Thyroid gland (tissue), 4 donors: ENCODE data around the gene TUBG1. TPM values are rescaled to one million over a fixed set of nuclear protein-coding genes. Genes with fewer than 3 reads are reported as not detected.
"Not testable (repeated sequence)": the region's sequence is repeated elsewhere in the genome, so short reads cannot be mapped to it uniquely, and the experiment has no call there.

Experiments
- DNase-seq, 2 donors: peaks; one replicate each; pipeline ENCODE4 v3.0.0-alpha.2; 2019
- H3K27ac ChIP-seq, 3 donors: fragments of 200-600 bp; sonication (generic); 1 replicate in 2 of 3; 2 replicates in 1 of 3; pipeline ENCODE4 v1.5.1; 2016 to 2019; ENCODE audit warnings: mild to moderate bottlenecking in 1 of 3, moderate library complexity in 1 of 3
- H3K27me3 ChIP-seq: fragments of 200-600 bp; sonication (generic); one replicate; pipeline ENCODE4 v1.5.1; 2019
- H3K36me3 ChIP-seq, 2 donors: fragments of 200-600 bp; sonication (generic); one replicate each; pipeline ENCODE4 v1.5.1; 2016 to 2019
- H3K4me1 ChIP-seq, 2 donors: fragments of 200-600 bp; sonication (generic); one replicate each; pipeline ENCODE4 v1.5.1; 2017 to 2019
- H3K4me3 ChIP-seq, 3 donors: fragments of 200-600 bp; sonication (generic); replicated peaks in 1 of 3; 1 replicate in 2 of 3; 2 replicates in 1 of 3; pipeline ENCODE4 v1.5.1; 2016; ENCODE audit warnings: mild to moderate bottlenecking in 1 of 3
- H3K9me3 ChIP-seq: fragments of 200-600 bp; sonication (generic); one replicate; pipeline ENCODE4 v1.5.1; 2017
- POLR2A ChIP-seq, 2 donors: fragments of 450-650 bp; IDR thresholded peaks; one replicate each; pipeline ENCODE4 v1.6.1; 2017; ENCODE audit warnings: antibody characterized with exemption in 2 of 2, mild to moderate bottlenecking in 2 of 2, moderate library complexity in 1 of 2
- WGBS, 2 donors: methylation state at CpG; one replicate each; pipeline ENCODE4 v1.1.5; 2017; 5-methylcytosine and 5-hydroxymethylcytosine counted together
- intact Hi-C: fragments of 100-400 bp; cut with DNase I; formaldehyde crosslinking; loops from one replicate; pipeline ENCODE4 v1.15.1; 2023
- total RNA-seq, 4 donors: library from RNA; depleted of rRNA; stranded (reverse); fragments of >200 nt; gene quantifications; one replicate each; pipeline ENCODE4 v1.2.3, GENCODE V29; 2016
- TF ChIP-seq, protein P1 (sequence below), 6 experiments: fragments of 200-600 bp in 3 of 6; fragments of 450-650 bp in 3 of 6; sonication (generic) in 3 of 6; IDR thresholded peaks; one replicate each; pipeline ENCODE4 v1.5.1; 2016 to 2019; ENCODE audit warnings: antibody characterized with exemption in 6 of 6, mild to moderate bottlenecking in 2 of 6, inconsistent platforms in 1 of 6, moderate library complexity in 1 of 6

The TUBG1 gene
- total RNA-seq, 4 donors from 2014 or later: 17.1 to 45.6 (median 31.7) TPM

GRCh38 chr17:42623271-42623670, 13.8 kb downstream of the TUBG1 start:
- DNase-seq: no peak
- intact Hi-C loops: no loop called here
- no peaks in the 10 kb centered on the region for H3K36me3 ChIP-seq
- H3K4me1 ChIP-seq: peaks cover 2 to 5% of the 10 kb centered on the region in 2 donors
- no peak overlapping the region for H3K4me3 ChIP-seq
- TF ChIP-seq, protein P1, sequence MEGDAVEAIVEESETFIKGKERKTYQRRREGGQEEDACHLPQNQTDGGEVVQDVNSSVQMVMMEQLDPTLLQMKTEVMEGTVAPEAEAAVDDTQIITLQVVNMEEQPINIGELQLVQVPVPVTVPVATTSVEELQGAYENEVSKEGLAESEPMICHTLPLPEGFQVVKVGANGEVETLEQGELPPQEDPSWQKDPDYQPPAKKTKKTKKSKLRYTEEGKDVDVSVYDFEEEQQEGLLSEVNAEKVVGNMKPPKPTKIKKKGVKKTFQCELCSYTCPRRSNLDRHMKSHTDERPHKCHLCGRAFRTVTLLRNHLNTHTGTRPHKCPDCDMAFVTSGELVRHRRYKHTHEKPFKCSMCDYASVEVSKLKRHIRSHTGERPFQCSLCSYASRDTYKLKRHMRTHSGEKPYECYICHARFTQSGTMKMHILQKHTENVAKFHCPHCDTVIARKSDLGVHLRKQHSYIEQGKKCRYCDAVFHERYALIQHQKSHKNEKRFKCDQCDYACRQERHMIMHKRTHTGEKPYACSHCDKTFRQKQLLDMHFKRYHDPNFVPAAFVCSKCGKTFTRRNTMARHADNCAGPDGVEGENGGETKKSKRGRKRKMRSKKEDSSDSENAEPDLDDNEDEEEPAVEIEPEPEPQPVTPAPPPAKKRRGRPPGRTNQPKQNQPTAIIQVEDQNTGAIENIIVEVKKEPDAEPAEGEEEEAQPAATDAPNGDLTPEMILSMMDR (IDR thresholded peaks at IDR 0.05): no peak
- no peak for TF ChIP-seq POLR2A (IDR thresholded peaks at IDR 0.05)
- no peaks in the 10 kb centered on the region for H3K9me3 ChIP-seq
- 95% methylated on average over 2 of the region's 2 CpGs for WGBS, 2 donors
- H3K27me3 ChIP-seq: no peaks in the 10 kb centered on the region
- H3K27ac ChIP-seq: no peak overlapping the region

DNA sequence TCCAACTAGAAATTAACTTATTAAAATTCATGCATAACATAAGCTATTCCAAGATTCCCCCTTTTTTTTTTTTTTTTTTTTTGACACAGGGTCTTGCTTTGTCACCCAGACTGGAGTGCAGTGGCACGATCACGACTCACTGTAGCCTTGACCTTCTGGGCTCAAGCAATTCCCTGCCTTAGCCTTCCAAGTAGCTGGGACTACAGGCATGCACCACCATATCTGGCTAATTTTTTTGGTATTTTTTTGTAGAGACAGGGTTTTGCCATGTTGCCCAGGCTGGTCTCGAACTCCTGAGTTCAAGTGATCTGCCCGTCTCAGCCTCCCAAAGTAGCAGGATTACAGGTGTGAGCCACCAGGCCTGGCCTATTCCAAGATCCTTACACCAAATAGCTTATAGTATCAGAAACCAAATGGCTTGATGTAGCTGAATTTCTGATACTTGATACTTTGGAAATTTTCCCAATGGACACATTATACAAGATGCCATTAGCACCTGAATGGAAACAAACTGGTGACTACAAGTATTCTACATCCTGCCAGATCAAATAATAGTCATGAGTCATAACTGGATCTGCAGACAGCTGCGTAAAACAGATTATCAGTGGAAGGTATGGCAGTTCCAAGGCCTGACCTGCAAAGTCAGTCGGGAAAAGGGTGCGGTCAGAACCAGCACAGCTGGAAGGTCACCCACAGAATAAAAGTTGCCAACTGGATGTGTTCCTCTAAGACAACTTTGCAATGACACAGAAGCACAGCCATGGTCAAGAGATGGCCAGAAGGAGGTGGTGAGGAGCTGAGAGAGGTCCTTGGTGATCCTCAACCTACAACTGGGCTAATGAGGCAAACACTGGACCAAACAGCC, 14.5 kb downstream of the TUBG1 start:
- 90 to 93% methylated on average over 7 of the region's 7 CpGs for WGBS, 2 donors
- intact Hi-C loops: no loop called here

GRCh38 chr17:42627032-42627764, 17.7 kb downstream of the TUBG1 start:
- intact Hi-C loops, H3K27ac ChIP-seq: not testable (repeated sequence)
- WGBS, 2 donors: 86 to 90% methylated on average over 4 to 6 of the region's 6 CpGs

More for the DNA sequence above, 14.5 kb downstream of the TUBG1 start:
- Histone ChIP-seq H3K27ac (no peak overlapping the region), H3K9me3 (no peaks in the 10 kb centered on the region), H3K36me3 (no peaks in the 10 kb centered on the region), H3K4me1 (no peaks in the 10 kb centered on the region), H3K27me3 (no peaks in the 10 kb centered on the region), H3K4me3 (no peak overlapping the region)
- no peak for TF ChIP-seq POLR2A (IDR thresholded peaks at IDR 0.05)
- TF ChIP-seq, protein P1 (IDR thresholded peaks at IDR 0.05): no peak
- DNase-seq: no peak

DNA sequence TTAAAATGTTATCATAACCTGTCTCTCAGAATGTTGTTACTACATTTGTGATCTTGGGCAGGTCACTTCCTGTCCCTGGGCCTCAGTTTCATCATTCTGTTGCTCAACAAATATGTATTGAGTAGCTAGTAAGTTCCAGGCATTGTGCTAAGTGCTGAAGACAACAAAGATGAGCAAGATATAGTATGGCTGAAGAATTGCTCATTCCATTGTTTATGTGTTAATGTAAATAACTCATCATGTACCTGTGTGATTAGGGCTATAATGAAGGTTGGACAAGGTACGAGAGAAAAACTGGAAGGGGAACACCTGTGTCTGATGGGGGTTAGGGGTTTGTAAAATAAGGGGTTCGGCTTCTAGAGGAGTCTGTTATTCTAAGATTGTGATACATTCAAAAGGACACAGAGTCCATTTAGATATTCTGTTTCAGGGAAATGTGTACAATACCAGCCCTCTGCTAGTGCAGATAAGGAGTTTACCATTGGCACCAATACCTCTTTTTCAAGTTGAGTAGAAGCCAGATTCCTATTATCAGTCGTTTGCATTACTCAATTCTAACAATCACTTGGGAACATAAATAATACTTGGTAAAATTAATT, 20.0 kb downstream of the TUBG1 start:
- Histone ChIP-seq H3K4me1 (no peaks in the 10 kb centered on the region), H3K36me3 (no peaks in the 10 kb centered on the region), H3K4me3 (no peak overlapping the region), H3K27me3 (no peaks in the 10 kb centered on the region), H3K9me3 (no peaks in the 10 kb centered on the region), H3K27ac (no peak overlapping the region)
- 76 to 82% methylated on average over 3 of the region's 3 CpGs for WGBS, 2 donors
- no peak for DNase-seq
- intact Hi-C loops: no loop called here
- no peak for TF ChIP-seq POLR2A (IDR thresholded peaks at IDR 0.05)
- TF ChIP-seq, protein P1 (IDR thresholded peaks at IDR 0.05): no peak

More at GRCh38 chr17:42627032-42627764, 17.7 kb downstream of the TUBG1 start:
- not testable (repeated sequence) for DNase-seq, H3K4me1 ChIP-seq, H3K36me3 ChIP-seq, H3K27me3 ChIP-seq, H3K9me3 ChIP-seq, H3K4me3 ChIP-seq

DNA sequence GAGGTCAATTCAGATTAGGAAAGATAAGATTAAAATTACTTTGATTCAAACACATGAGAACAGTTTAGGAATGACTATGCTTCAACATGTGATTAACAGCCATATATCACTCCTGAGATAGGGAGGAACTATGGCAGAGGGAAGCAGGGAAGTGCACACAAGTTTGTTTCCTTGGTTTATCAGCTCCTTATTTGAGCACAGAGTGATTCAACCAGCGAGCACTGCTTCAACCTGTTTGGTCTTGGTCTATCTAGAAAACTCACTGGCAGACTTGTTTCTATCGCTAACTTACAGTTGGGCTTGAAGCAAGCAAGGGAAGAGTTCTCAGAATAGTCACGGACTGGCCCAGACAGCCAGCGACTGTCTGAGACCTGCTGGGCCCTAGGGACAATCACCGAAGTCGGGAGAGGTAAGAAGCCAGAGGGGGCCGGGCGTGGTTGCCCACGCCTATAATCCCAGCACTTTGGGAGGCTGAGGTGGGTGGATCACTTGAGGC, 23.5 kb downstream of the TUBG1 start:
- DNase-seq: no peak
- no peak overlapping the region for H3K27ac ChIP-seq
- TF ChIP-seq, protein P1 (IDR thresholded peaks at IDR 0.05): no peak
- TF ChIP-seq POLR2A (IDR thresholded peaks at IDR 0.05): no peak
- no peak overlapping the region for H3K4me3 ChIP-seq
- H3K36me3 ChIP-seq: no peaks in the 10 kb centered on the region
- intact Hi-C loops: no loop called here
- H3K4me1 ChIP-seq: no peaks in the 10 kb centered on the region
- no peaks in the 10 kb centered on the region for H3K9me3 ChIP-seq
- WGBS, 2 donors: 85 to 89% methylated on average over 9 of the region's 9 CpGs
- H3K27me3 ChIP-seq: no peaks in the 10 kb centered on the region
